Stimulated activated naive B cell treated with anti-CD40 and anti-IgM and Interleukin-4, amounts not matched to agents 10 μg/mL and 1 μg/mL and 100 μg/mL, for 72 hours (primary cell): ENCODE results near the gene STPG2.
"Not testable (repeated sequence)": the region's sequence is repeated elsewhere in the genome, so short reads cannot be mapped to it uniquely, and the experiment has no call there.

Experiments used
- ATAC-seq, 2 donors: fragments of 150-1000 bp; cut with Tn5 transposase; replicated peaks; 2 replicates each; pipeline ENCODE4 v1.10.0; 2021; ENCODE audit warnings: moderate library complexity in 1 of 2
- DNase-seq: peaks from one replicate; pipeline ENCODE4 v3.0.0; 2021
- H3K27ac Mint-ChIP-seq: one replicate; pipeline ENCODE4 v1.8.0; 2022; ENCODE audit warnings: mild to moderate bottlenecking, mixed read lengths
- H3K27me3 Mint-ChIP-seq, 2 donors: one replicate each; pipeline ENCODE4 v1.8.0; 2022; ENCODE audit warnings: mixed read lengths in 2 of 2
- H3K36me3 Mint-ChIP-seq, 2 donors: one replicate each; pipeline ENCODE4 v1.8.0; 2022; ENCODE audit warnings: mixed read lengths in 2 of 2, mild to moderate bottlenecking in 1 of 2
- H3K4me1 Mint-ChIP-seq, 2 donors: one replicate each; pipeline ENCODE4 v1.8.0; 2022; ENCODE audit warnings: mixed read lengths in 2 of 2, mild to moderate bottlenecking in 1 of 2
- H3K4me3 Mint-ChIP-seq, 2 donors: one replicate each; pipeline ENCODE4 v1.8.0; 2022; ENCODE audit warnings: mild to moderate bottlenecking in 2 of 2, mixed read lengths in 2 of 2, moderate library complexity in 1 of 2
- H3K9me3 Mint-ChIP-seq, 2 donors: one replicate each; pipeline ENCODE4 v1.8.0; 2022; ENCODE audit warnings: mixed read lengths in 2 of 2, mild to moderate bottlenecking in 1 of 2

STPG2 gene

GRCh38 chr4:97550637-97551036, 592.6 kb downstream of the STPG2 start:
- not testable (repeated sequence) for H3K4me3 Mint-ChIP-seq, H3K4me1 Mint-ChIP-seq, ATAC-seq, H3K9me3 Mint-ChIP-seq, H3K27ac Mint-ChIP-seq, H3K27me3 Mint-ChIP-seq, H3K36me3 Mint-ChIP-seq, DNase-seq

GRCh38 chr4:97548943-97549583, 594.2 kb downstream of the STPG2 start:
- Mint-ChIP-seq H3K9me3 (peaks cover 4% of the 10 kb centered on the region in 2 donors), H3K27me3 (no peaks in the 10 kb centered on the region), H3K4me1 (no peaks in the 10 kb centered on the region), H3K27ac (no peak overlapping the region), H3K4me3 (no peak overlapping the region), H3K36me3 (no peaks in the 10 kb centered on the region)
- DNase-seq, result no peak
- no peak for ATAC-seq

DNA sequence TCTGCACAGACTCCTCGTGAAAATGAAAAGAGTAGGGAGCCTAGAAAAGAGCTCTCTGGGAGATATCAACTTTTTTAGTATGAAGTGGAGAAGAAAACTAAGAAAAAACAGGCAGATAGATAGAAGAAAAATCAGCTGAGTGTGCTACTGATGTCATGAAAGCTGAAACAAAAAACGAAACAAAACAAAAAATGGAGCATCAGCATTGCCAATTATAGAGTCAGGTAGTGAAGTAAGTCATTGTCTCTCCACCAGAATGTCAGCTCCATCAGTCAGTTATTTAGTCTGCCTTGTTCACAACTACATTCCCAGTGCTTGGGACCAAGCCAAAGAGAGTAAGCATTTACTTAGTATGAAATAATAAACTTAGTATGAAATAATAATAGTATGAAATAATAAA, 595.1 kb downstream of the STPG2 start:
- H3K4me3 Mint-ChIP-seq, result no peak overlapping the region
- H3K4me1 Mint-ChIP-seq, result no peaks in the 10 kb centered on the region
- DNase-seq (no peak), ATAC-seq (no peak)
- no peaks in the 10 kb centered on the region for H3K36me3 Mint-ChIP-seq
- H3K27ac Mint-ChIP-seq, result no peak overlapping the region
- H3K9me3 Mint-ChIP-seq, result peaks cover 4% of the 10 kb centered on the region in 2 donors
- H3K27me3 Mint-ChIP-seq, result no peaks in the 10 kb centered on the region

- H3K27ac Mint-ChIP-seq, result no peak overlapping the region
- H3K27me3 Mint-ChIP-seq, result no peaks in the 10 kb centered on the region
- H3K4me1 Mint-ChIP-seq, result no peaks in the 10 kb centered on the region
- ATAC-seq (no peak), DNase-seq (no peak)
- H3K4me3 Mint-ChIP-seq, result no peak overlapping the region
- no peaks in the 10 kb centered on the region for H3K36me3 Mint-ChIP-seq
- peaks cover 0 to 7% of the 10 kb centered on the region in 2 donors for H3K9me3 Mint-ChIP-seq
Measured at GRCh38 chr4:97531351-97531750, 611.9 kb downstream of the STPG2 start.

DNA sequence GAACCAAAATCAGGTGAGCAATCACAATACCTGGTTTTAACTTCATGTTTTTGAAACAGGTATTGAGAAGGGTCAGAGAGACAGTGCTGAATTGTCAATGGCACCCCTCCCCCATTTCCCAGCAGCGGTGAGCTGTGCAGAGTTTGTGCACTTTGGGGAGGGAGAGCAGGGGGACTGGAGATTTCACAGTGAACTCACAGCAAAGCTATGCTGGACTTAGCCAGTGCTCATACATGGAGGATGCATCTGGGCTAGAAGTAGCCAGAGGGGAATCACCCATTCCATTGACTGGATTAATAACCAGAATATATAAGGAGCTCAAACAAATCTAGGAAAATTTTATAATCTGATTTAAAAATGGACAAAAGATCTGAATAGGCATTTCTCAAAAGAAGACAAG, 612.6 kb downstream of the STPG2 start:
- ATAC-seq (no peak), DNase-seq (no peak)
- H3K27ac Mint-ChIP-seq, result no peak overlapping the region
- H3K4me3 Mint-ChIP-seq, result no peak overlapping the region
- no peaks in the 10 kb centered on the region for H3K27me3 Mint-ChIP-seq
- peaks cover 0 to 7% of the 10 kb centered on the region in 2 donors for H3K9me3 Mint-ChIP-seq
- H3K4me1 Mint-ChIP-seq, result no peaks in the 10 kb centered on the region
- H3K36me3 Mint-ChIP-seq, result no peaks in the 10 kb centered on the region

- DNase-seq (no peak), ATAC-seq (no peak)
- Mint-ChIP-seq H3K4me1 (no peaks in the 10 kb centered on the region), H3K4me3 (no peak overlapping the region), H3K36me3 (no peaks in the 10 kb centered on the region), H3K9me3 (peaks cover 0 to 6% of the 10 kb centered on the region in 2 donors), H3K27ac (no peak overlapping the region), H3K27me3 (no peaks in the 10 kb centered on the region)
Measured at GRCh38 chr4:97525236-97525635, 618.0 kb downstream of the STPG2 start.

DNA sequence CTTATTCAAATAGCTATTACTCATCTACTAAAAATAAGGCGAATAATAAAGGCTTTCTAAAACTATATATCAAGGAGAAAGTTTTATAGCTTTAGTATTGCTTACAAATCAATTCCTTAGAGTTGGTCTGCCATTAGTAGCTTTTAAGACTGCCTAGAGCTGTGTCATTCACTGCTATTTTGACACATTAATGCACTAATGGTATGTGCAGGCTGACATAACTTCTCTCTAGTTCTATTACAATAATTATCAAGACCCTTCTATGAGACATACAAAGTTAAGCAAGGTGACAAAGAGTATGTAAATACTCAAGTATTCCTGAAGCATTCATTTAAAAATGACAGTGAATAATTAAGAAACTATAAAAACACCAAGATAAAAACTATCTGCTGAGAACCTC, 625.3 kb downstream of the STPG2 start:
- Mint-ChIP-seq H3K4me3 (no peak overlapping the region), H3K36me3 (no peaks in the 10 kb centered on the region), H3K27me3 (no peaks in the 10 kb centered on the region), H3K9me3 (peaks cover 2 to 6% of the 10 kb centered on the region in 2 donors), H3K27ac (no peak overlapping the region), H3K4me1 (no peaks in the 10 kb centered on the region)
- ATAC-seq (no peak), DNase-seq (no peak)

DNA sequence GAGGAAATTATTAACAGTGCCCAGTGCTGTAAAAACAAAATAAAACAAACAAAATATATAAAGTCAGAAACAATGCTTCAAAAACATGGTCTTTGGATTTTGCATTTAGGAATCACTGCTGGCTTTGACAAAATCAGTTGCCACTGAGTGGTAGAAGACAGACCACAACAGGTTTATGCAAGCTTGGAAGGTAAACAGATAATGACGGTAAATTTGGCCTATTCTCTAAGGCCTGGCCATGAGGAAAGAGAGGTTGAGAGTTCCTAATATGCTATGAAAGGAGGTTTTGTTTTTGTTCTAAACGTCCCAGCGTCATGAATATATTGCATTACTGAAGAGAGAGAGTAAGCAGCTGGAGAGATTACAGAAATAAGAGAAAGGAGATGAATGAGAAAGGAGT, 629.4 kb downstream of the STPG2 start:
- Mint-ChIP-seq H3K4me3 (no peak overlapping the region), H3K9me3 (peaks cover 3% of the 10 kb centered on the region in 2 donors), H3K36me3 (no peaks in the 10 kb centered on the region), H3K27me3 (no peaks in the 10 kb centered on the region), H3K27ac (no peak overlapping the region), H3K4me1 (no peaks in the 10 kb centered on the region)
- ATAC-seq (no peak), DNase-seq (no peak)
